HepG2 (cell line): Measurements from ENCODE around the gene PPP1R12C. TPM values are rescaled to one million over a fixed set of nuclear protein-coding genes. Genes with fewer than 3 reads are reported as not detected.

ENCODE experiments used
- AFF4 ChIP-seq: sonication (generic); formaldehyde crosslinking; IDR thresholded peaks from 2 replicates; pipeline ENCODE4 v1.4.0; 2020; ENCODE audit warnings: missing genetic modification reagents
- KIAA2018 ChIP-seq: sonication (generic); formaldehyde crosslinking; IDR thresholded peaks from 2 replicates; pipeline ENCODE4 v1.5.0; 2020; ENCODE audit warnings: mild to moderate bottlenecking, missing genetic modification reagents, borderline replicate concordance
- KMT2B ChIP-seq: IDR thresholded peaks from 2 replicates; pipeline ENCODE4 v1.6.1; 2016; ENCODE audit warnings: missing genetic modification reagents, missing compliant biosample characterization
- MAZ ChIP-seq, 2 experiments: sonication (generic) in 1 of 2; formaldehyde crosslinking in 1 of 2; IDR thresholded peaks; 2 replicates each; pipeline versions ENCODE4 v1.5.0 to v1.6.1; 2012 to 2020; ENCODE audit warnings: low read depth in 2 of 2, mild to moderate bottlenecking in 2 of 2, borderline replicate concordance in 1 of 2, improper control_type of control experiment in 1 of 2, low read length in 1 of 2, missing genetic modification reagents in 1 of 2, moderate library complexity in 1 of 2
- MLLT10 ChIP-seq: sonication (generic); formaldehyde crosslinking; IDR thresholded peaks from 2 replicates; pipeline ENCODE4 v1.4.0; 2020; ENCODE audit warnings: missing genetic modification reagents
- PATZ1 ChIP-seq: sonication (generic); formaldehyde crosslinking; IDR thresholded peaks from 2 replicates; pipeline ENCODE4 v1.4.0; 2020; ENCODE audit warnings: missing genetic modification reagents
- TEF ChIP-seq: sonication (generic); formaldehyde crosslinking; IDR thresholded peaks from 2 replicates; pipeline ENCODE4 v1.5.0; 2020; ENCODE audit warnings: missing genetic modification reagents
- ZFP37 ChIP-seq: sonication (generic); formaldehyde crosslinking; IDR thresholded peaks from 2 replicates; pipeline ENCODE4 v1.4.0; 2020; ENCODE audit warnings: missing genetic modification reagents, borderline replicate concordance
- ZNF275 ChIP-seq: sonication (generic); formaldehyde crosslinking; IDR thresholded peaks from 2 replicates; pipeline ENCODE4 v1.8.0; 2022; ENCODE audit warnings: missing genetic modification reagents, mild to moderate bottlenecking, inconsistent platforms, borderline replicate concordance
- ZNF83 ChIP-seq: sonication (generic); formaldehyde crosslinking; IDR thresholded peaks from 2 replicates; pipeline ENCODE4 v1.4.0; 2020; ENCODE audit warnings: missing genetic modification reagents, mild to moderate bottlenecking, borderline replicate concordance
- polyA plus RNA-seq, 8 experiments: library from polyadenylated mRNA; depleted of rRNA in 3 of 8; stranded (reverse) in 7 of 8; unstranded in 1 of 8; fragments of >200 nt; fragmentation: Illumina TruSeq in 4 of 8; extraction: Trizol in 4 of 8; gene quantifications; 2 replicates each; pipeline versions ENCODE4 v1.2.1 to v1.2.3, GENCODE V29; 2011 to 2016; ENCODE audit warnings: low read depth in 4 of 8, missing spikeins in 1 of 8, mixed read lengths in 1 of 8; ENCODE audit not compliant: insufficient read depth in 1 of 8
- total RNA-seq, 5 experiments: library from RNA; depleted of rRNA; stranded (reverse); fragments of >200 nt; fragmentation: Illumina TruSeq; extraction: Trizol; gene quantifications; 2 replicates each; pipeline ENCODE4 v1.2.3, GENCODE V29; 2016; ENCODE audit warnings: low read depth in 1 of 5

PPP1R12C gene
- total and polyA plus RNA-seq, 2 of the 13 experiments (the other 11 are each of a cell fraction or from before 2014, with no cell fraction given) = 29.7 to 30.3 TPM

- no peak for TF ChIP-seq KIAA2018 (CRISPR knock-in tag)
- TF ChIP-seq KMT2B (CRISPR knock-in tag) = no peak
- TF ChIP-seq ZFP37 = no peak
- TF ChIP-seq TEF (CRISPR knock-in tag) = no peak
- TF ChIP-seq ZNF83 = no peak
- no peak for TF ChIP-seq MAZ (IDR thresholded peaks at IDR 0.05; ENCODE audit: borderline replicate concordance, low read depth, low read length)
- no peak for TF ChIP-seq MAZ (CRISPR knock-in tag; IDR thresholded peaks at IDR 0.05; ENCODE audit: low read depth)
- no peak for TF ChIP-seq ZNF275
- TF ChIP-seq MLLT10 = no peak
- TF ChIP-seq AFF4 (CRISPR knock-in tag) = no peak
- no peak for TF ChIP-seq PATZ1
Observed at GRCh38 chr19:55098716-55099556, 18.5 kb downstream of the PPP1R12C start (continued).
